ENCODE data around the gene SLC35E1. TPM values are rescaled to one million over a fixed set of nuclear protein-coding genes. Genes with fewer than 3 reads are reported as not detected.

SLC35E1 gene
- total and polyA plus RNA-seq, 2 of the 4 experiments (the other 2 are of a cell fraction) = 22.6 to 38.0 TPM

DNA sequence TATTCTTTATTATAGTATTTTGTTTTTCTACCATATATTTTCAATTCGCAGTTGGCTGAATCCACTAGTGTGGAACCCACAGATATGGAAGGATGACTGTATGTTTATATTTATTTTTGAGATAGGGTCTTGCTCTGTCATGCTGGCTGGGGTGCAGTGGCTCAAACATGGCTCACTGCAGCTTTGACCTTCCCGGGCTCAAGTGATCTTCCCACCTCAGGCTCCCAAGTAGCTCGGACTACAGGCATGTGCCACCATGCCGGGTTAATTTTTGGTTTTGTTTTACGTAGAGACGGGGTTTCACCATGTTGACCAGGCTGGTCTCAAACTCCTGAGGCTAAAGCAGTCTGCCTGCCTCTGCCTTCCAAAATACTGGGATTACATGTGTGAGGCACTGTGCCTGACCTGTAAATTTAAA lies 9.6 kb downstream of the SLC35E1 start:
- no peak for DNase-seq
- no peaks in the 10 kb centered on the region for H3K4me1 ChIP-seq (ENCODE audit: control insufficient read depth, insufficient read depth, low read length)
- ChIA-PET CTCF (no interaction called here), POLR2A (ENCODE audit: unreplicated experiment) (no interaction called here)
- peaks cover under 1% of the 10 kb centered on the region for H3K9me1 ChIP-seq (ENCODE audit: insufficient read depth, low read length)
- H4K8ac ChIP-seq (ENCODE audit: low read depth in 2 of 2, low read length in 2 of 2) = no peak overlapping the region
- no peak for TF ChIP-seq NFE2L2 (IDR thresholded peaks at IDR 0.05; ENCODE audit: low read depth, low read length)
- TF ChIP-seq MXI1 (IDR thresholded peaks at IDR 0.05; ENCODE audit: borderline replicate concordance, low read depth, low read length) = no peak
- no peak for TF ChIP-seq BHLHE40 (IDR thresholded peaks at IDR 0.05; ENCODE audit: low read depth, low read length)
- TF ChIP-seq USF2 (IDR thresholded peaks at IDR 0.05; ENCODE audit: low read depth, low read length) = no peak
- TF ChIP-seq, protein P1, sequence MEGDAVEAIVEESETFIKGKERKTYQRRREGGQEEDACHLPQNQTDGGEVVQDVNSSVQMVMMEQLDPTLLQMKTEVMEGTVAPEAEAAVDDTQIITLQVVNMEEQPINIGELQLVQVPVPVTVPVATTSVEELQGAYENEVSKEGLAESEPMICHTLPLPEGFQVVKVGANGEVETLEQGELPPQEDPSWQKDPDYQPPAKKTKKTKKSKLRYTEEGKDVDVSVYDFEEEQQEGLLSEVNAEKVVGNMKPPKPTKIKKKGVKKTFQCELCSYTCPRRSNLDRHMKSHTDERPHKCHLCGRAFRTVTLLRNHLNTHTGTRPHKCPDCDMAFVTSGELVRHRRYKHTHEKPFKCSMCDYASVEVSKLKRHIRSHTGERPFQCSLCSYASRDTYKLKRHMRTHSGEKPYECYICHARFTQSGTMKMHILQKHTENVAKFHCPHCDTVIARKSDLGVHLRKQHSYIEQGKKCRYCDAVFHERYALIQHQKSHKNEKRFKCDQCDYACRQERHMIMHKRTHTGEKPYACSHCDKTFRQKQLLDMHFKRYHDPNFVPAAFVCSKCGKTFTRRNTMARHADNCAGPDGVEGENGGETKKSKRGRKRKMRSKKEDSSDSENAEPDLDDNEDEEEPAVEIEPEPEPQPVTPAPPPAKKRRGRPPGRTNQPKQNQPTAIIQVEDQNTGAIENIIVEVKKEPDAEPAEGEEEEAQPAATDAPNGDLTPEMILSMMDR (conservative IDR thresholded peaks at IDR 0.05; ENCODE audit: low read depth, low read length) = no peak
- no peak for TF ChIP-seq CEBPB (IDR thresholded peaks at IDR 0.05; ENCODE audit: low read depth, low read length)
- no peak for TF ChIP-seq ELK1 (IDR thresholded peaks at IDR 0.05; ENCODE audit: borderline replicate concordance, low read depth, low read length)
- TF ChIP-seq MAZ (IDR thresholded peaks at IDR 0.05; ENCODE audit: borderline replicate concordance, low read depth, low read length) = no peak
- TF ChIP-seq FOS (IDR thresholded peaks at IDR 0.05; ENCODE audit: low read depth, low read length) = no peak
- TF ChIP-seq RAD21 (IDR thresholded peaks at IDR 0.05; ENCODE audit: low read length) = no peak
- TF ChIP-seq SMC3 (IDR thresholded peaks at IDR 0.05; ENCODE audit: low read depth, low read length) = no peak
- no peaks in the 10 kb centered on the region for H3K9me3 ChIP-seq (ENCODE audit: control insufficient read depth, insufficient read depth, low read length)
- H3K79me1 ChIP-seq (ENCODE audit: low read depth in 1 of 2, low read length in 2 of 2) = peaks cover 11 to 44% of the 10 kb centered on the region in 2 experiments
- H3K27ac ChIP-seq (ENCODE audit: insufficient read depth, low read length) = no peak overlapping the region
- H3K36me3 ChIP-seq (ENCODE audit: control insufficient read depth, insufficient read depth, low read length) = peaks cover 52% of the 10 kb centered on the region
- no peaks in the 10 kb centered on the region for H3K27me3 ChIP-seq (ENCODE audit: control insufficient read depth, insufficient read depth, low read length)
- in situ Hi-C loops (cut with MboI; ENCODE audit: low sequenced_read_pairs) = no loop called here
- no peak overlapping the region for H3K14ac ChIP-seq (replicated peaks; ENCODE audit: low read depth, low read length)
- H2BK120ac ChIP-seq (ENCODE audit: low read depth, low read length) = no peak overlapping the region
- H4K20me1 ChIP-seq (ENCODE audit: insufficient read depth, low read length) = peaks cover 4% of the 10 kb centered on the region; the same call in 1 of the 2 replicates
- no peak overlapping the region for H3K4ac ChIP-seq (ENCODE audit: low read depth, low read length)
- H3K4me2 ChIP-seq (ENCODE audit: low read depth, low read length) = no peak overlapping the region
- intact Hi-C loops (cut with micrococcal nuclease) = no loop called here
- no peak for ATAC-seq (ENCODE audit: low read depth)
- dilution Hi-C loops (cut with HindIII; ENCODE audit: low sequenced_read_pairs, unreplicated experiment) = no loop called here
- no peak overlapping the region for H2BK20ac ChIP-seq (ENCODE audit: low read depth, low read length)
- H3K23ac ChIP-seq (ENCODE audit: low read depth, low read length) = no peak overlapping the region
- no peak overlapping the region for H2BK5ac ChIP-seq (ENCODE audit: low read depth, low read length, poor library complexity, severe bottlenecking)
- no peak overlapping the region for H2AK9ac ChIP-seq (replicated peaks; ENCODE audit: low read depth, low read length, poor library complexity)
- H3K56ac ChIP-seq (ENCODE audit: extremely low read depth, insufficient read depth, low read length) = no peak overlapping the region
- 84% methylated on average over 3 of the region's 6 CpGs; no CpG with 5 or more reads in 1 of the 2 experiments for WGBS, 2 experiments (ENCODE audit: extremely low coverage in 2 of 2, insufficient read length in 1 of 2)
- no peak overlapping the region for H2BK15ac ChIP-seq (ENCODE audit: low read depth, low read length)
- no peak overlapping the region for H3K18ac ChIP-seq (ENCODE audit: low read depth, low read length)
- H2AFZ ChIP-seq (replicated peaks; ENCODE audit: low read length, poor library complexity) = no peak overlapping the region
- no peak overlapping the region for H3K9ac ChIP-seq (ENCODE audit: low read depth, low read length)
- H4K5ac ChIP-seq (ENCODE audit: low read depth, low read length) = no peak overlapping the region
- no peak overlapping the region for H3K4me3 ChIP-seq (ENCODE audit: insufficient read depth, low read depth, low read length)
- no peak overlapping the region for H2AK5ac ChIP-seq (ENCODE audit: low read depth, low read length)
- no peak overlapping the region for H4K91ac ChIP-seq (ENCODE audit: insufficient read depth, low read depth, low read length)
- no TSS peak for BruUV-seq (replicated peaks)

Measured in IMR-90 (cell line).